ENCODE results near the gene LMBR1L.
"Not testable (repeated sequence)": the region's sequence is repeated elsewhere in the genome, so short reads cannot be mapped to it uniquely, and the experiment has no call there.

The LMBR1L gene, protein sequence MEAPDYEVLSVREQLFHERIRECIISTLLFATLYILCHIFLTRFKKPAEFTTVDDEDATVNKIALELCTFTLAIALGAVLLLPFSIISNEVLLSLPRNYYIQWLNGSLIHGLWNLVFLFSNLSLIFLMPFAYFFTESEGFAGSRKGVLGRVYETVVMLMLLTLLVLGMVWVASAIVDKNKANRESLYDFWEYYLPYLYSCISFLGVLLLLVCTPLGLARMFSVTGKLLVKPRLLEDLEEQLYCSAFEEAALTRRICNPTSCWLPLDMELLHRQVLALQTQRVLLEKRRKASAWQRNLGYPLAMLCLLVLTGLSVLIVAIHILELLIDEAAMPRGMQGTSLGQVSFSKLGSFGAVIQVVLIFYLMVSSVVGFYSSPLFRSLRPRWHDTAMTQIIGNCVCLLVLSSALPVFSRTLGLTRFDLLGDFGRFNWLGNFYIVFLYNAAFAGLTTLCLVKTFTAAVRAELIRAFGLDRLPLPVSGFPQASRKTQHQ

DNA sequence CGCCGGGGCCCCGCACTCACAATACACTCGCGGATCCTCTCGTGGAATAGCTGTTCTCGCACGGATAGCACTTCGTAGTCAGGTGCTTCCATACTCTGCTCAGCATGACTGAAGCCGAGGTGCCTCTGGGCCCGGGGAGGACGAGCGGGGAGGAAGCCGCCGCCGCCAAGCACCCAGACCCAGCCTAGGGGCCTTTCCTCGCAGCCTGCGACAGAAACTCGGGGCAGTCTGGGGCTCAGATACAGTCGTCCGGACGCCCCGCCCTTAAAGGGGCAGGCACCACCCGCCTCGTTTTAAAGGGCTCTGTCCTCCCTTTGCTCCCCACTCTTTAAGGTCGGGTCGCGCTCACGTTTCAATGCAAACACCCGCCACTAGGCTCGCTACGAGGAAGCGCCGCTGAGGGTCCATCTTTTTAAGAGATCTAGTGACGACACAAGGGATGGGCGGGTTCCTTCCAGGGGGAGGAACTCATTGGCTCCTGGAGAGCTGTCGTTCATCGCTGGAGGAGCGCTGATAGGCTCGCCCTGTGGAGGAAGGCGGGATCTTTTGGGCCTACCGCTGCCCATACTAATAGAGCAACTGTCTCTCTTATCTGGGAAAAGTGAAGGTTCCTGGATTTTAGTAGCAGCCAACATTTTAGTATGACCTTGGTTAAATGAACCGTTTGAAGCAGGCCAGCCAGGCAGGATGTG lies at the start of gene LMBR1L:
LMBR1L (minus strand) TSS at position 384 of the 692 bp plus-strand sequence; CDS start at position 92, 292 bp downstream.
- ATAC-seq, result peak; percentile 99
- DNase-seq, result peak; percentile 95

DNA sequence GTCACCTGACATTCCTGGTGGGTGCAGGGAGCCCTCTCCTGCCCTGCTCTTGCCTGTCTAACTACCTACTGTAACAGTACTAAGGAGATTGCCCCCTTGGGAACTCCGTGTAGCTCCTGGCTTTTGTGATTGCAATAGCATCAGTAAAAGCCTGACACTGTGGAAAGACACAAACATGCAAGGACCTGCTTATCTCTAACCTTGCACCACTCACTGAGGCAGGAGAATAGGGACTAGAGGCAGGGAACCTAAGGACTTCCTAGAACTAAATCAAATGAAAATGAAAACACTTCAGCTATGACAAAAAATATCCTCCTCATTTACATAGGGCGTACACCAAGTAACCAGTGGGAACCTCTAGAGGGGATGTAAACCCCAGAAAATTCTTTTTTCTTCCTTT lies 49.8 kb upstream of the LMBR1L start:
- DNase-seq, result no peak

DNA sequence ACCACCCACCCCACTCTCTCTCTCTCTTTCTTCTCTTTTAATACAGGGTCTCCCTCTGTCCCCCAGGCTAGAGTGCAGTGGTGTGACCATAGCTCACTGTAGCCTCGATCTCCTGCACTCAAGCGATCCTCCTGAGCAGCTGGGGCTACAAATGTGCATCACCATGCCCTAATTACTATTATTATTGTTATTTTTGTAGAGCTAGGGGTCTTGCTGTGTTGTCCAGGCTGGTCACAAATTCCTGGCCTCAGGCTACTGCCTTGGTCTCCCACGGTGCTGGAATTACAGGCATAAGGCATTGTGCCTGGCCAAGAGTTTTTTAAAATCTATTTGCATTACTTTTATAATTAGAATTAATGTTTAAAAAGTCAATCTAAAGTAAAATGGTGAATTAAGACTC lies 43.6 kb upstream of the LMBR1L start:
- DNase-seq, result no peak
- ATAC-seq, result no peak

More for the DNA sequence above, 49.8 kb upstream of the LMBR1L start:
- no peak for ATAC-seq

DNA sequence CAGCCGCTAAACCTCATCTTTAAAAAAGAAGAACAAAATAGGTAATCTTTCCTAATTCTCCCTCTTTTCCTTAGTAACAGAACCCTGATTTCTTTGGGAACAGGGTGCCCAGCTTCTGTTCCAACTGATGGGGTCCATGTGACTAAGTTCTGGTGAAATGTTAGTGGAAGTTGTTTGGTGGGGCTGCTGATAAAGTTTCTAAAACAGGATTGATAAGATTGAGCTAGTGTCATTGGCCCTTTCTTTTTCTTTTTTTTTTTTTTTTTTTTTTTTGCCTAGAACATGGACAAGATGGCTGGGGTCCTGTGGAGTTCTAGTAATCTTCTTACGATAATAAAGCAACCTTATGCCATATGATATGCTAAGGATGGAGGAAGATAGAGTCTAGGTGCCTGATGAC lies 36.7 kb upstream of the LMBR1L start:
- DNase-seq, result no peak
- ATAC-seq, result no peak

DNA sequence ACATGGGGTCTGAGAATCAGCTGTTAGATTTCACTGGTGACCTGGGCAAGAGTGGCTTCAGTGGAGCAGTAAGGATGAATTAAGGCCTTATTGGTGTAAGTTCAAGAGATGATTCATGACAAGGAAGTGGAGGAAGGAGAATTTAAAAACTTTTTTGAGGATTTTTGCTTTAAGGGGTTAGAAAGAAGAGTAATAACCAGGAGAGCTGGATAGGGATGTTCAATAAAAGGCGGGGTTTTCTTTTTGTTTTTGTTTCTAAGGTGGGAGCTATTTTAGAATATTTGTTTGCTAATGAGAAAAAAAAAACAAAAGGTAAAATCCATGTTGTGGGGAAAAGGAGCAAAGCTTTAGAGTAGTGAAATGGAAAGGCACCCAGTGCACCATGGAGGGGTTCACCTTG lies 35.8 kb upstream of the LMBR1L start:
- no peak for ATAC-seq
- no peak for DNase-seq

DNA sequence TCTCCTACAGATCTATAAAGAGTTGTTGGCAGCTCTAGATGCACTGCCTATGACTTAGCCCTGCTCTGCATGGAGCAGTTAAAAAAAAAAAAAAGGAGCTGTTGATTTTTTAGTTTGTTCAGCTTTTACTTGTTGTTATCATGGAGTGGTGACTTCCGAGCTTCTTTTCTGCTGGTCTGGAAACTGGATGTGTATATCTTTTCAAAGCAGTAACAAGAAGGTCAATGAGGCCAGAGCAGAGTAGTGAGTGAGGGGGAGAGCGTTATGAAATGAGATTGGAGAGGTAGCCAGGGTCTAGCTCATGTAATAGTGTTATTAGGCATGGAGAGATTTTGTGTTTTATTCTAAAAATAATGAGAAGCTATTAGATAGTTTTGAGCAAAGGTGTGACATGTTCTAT lies 33.7 kb upstream of the LMBR1L start:
- ATAC-seq (no peak), DNase-seq (no peak)

DNA sequence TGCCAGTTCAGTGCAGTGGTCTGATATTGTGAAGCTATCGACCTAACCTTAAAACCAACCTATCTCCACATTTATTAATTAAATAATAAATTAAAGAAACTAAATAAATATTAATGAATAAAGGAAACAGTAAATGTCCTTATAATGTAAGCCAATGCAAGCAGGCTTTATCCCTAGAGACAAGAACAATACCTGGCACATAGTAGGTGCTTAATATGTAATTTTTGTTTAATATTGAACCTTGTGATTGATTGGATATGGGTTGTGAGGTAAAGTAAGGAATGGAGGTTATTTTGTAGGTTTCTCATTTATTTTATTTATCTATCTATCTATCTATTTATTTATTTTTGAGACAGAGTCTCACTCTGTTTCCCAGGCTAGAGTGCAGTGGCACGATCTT lies 28.4 kb upstream of the LMBR1L start:
- no peak for DNase-seq
- no peak for ATAC-seq

DNA sequence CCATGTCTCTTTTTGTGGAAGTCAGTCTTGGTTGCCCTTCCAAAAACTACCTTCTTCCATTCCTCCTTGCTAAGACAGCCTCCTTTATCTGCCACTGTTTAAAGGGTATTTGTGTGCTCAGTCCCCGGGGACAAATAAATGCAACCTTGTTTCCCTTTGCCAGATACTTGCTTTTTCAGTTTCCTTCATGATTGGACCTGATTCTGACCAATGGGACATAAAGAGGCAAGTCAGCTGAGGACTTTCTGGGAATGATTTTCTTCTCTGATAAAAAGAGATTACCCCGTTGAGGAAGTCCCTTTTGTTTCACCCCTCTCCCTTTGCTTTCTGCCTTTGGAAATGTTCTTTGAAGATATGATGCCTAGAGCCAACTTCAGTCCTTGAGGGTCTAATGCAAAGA lies 27.9 kb upstream of the LMBR1L start:
- DNase-seq, result no peak
- no peak for ATAC-seq

DNA sequence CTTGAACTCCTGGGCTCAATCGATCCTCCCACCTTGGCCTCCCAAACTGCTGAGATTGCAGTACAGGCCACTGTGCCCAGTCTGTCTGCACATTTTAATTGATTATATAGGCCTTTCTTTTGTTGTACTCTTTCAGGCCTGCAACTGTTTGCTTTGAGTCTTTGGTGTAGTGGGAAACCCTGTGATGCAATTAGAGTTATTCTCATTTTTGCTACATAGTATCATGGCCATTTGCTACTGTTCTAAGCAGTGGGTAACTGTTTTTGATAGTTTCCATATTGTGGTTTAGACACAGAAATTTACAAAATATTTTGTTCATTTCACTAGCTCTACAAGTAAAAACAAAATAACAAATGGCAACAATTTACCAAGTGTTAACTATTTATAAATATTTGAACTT lies 26.8 kb upstream of the LMBR1L start:
- no peak for DNase-seq
- no peak for ATAC-seq

DNA sequence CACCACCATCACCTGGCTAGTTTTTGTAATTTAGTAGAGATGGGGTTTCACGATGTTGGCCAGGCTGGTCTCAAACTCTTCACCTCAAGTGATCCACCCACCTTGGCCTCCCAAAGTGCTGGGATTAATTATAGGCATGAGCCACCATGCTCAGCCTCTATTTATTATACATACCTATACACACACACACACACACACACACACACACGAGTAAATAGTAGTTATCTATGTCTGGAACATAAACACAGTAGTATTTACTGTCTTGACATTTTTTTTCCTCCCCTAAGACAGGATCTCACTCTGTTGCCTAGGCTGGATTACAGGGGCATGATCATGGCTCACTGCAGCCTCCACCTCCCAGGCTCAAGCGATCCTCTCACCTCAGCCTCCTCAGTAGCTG lies 26.4 kb upstream of the LMBR1L start:
- not testable (repeated sequence) for DNase-seq, ATAC-seq

DNA sequence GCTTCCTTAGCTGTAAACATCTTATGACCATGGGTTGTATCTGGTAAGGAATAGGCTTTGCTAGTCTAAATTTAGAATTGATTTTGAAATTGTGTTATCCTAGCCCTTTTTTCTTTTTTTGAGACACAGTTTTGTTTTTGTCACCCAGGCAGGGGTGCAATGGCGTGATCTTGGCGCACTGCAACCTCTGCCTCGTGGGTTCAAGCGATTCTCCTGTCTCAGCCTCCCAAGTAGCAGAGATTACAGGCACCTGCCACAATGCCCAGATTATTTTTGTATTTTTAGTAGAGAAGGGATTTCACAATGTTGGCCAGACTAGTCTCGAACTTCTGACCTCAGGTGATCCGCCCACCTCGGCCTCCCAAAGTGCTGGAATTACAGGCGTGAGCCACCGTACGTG lies 22.9 kb upstream of the LMBR1L start:
- ATAC-seq, result no peak
- no peak for DNase-seq

DNA sequence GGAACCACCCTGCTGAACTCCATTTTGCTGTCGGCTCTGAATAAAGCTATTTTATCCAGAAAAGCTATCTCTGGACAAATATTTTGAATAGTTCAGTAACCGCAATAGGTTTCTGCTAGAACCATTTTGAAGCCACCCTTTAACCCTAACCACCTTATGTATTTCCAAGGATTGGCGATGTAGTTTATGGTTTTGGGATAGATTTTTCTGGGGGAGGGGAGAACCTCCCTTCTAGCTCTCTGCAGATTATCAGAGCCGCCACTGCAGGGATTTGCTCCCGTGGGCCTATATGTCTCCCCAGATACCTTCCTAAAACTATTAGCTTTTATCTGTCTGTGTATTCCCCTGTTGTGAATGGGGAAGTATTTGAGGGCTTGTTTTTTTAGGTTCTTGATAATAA lies 22.4 kb upstream of the LMBR1L start:
- DNase-seq, result no peak

DNA sequence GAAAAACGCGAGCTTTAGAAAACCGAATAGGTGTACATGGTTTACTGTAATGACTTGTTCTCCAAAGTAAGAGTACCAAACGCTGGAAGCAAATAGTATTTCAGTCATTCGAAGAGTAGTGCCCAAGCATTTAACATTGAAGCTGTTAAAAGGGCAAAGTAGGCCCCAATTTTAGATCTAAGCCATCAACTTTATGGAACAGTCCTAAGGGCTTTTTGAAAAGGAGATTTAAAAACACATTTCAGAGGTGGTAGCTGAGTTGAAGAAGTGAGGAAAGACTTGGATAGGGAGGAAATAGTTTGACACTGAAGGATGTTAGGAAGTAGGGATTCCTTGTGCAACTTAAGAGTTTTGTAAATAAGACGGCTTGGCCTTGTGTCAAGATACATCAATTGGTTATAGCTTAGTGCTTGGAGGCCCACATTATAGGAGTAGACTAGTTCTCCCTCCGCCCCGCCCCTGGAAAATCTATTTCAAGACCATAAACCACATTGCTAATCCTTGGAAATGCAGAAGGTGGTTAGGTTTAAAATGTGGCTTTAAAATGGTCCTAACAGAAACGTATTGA lies 21.3 kb upstream of the LMBR1L start:
- peak; percentile 11 for DNase-seq
- ATAC-seq, result no peak

More for the DNA sequence above, 22.4 kb upstream of the LMBR1L start:
- no peak for ATAC-seq

DNA sequence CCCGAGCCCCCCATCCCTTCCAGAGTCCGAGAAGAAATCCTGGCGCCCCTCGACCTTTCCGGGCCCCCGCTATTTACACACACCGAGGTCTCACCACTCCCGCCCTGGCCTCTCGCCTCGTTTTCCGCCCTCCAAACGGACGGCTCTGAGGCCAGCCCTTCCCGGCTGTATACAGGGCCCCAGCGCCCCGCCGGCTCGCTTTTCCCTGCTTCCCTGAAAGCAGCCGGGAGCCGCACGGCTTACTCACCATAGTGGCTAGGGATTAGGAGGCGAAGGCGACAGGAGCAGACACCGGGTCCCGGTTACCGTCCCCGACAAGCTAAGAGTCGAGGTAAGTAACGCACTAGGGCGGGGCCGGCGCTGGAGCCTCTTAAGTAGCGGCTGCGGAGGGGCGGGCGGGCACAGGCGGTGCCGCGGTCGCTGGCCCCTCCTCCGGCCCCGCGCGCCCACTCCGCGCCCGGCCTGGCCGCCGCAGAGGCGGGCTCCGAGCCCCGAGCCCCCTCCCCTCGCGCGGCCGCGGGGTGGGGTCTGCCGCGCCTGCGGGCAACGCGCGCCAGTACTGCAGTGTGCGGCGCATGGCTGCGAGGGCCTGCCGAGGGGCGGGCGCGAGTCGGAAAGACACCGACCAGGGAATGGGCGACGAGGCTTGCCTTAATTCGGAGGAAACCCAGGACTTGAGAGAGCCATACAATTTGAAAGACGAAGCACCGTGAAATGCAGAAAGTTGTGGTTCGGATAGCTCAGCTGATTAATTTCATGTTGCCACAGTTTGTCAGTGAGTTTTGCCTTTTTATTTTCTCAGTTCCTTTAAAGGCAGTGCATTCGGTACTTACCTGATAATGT lies 20.6 kb upstream of the LMBR1L start, which contains the start of gene TUBA1B:
TUBA1B (minus strand) TSS at position 345 of the 843 bp plus-strand sequence; CDS start at position 250, 95 bp downstream.
- peak; percentile 82 for ATAC-seq

DNA sequence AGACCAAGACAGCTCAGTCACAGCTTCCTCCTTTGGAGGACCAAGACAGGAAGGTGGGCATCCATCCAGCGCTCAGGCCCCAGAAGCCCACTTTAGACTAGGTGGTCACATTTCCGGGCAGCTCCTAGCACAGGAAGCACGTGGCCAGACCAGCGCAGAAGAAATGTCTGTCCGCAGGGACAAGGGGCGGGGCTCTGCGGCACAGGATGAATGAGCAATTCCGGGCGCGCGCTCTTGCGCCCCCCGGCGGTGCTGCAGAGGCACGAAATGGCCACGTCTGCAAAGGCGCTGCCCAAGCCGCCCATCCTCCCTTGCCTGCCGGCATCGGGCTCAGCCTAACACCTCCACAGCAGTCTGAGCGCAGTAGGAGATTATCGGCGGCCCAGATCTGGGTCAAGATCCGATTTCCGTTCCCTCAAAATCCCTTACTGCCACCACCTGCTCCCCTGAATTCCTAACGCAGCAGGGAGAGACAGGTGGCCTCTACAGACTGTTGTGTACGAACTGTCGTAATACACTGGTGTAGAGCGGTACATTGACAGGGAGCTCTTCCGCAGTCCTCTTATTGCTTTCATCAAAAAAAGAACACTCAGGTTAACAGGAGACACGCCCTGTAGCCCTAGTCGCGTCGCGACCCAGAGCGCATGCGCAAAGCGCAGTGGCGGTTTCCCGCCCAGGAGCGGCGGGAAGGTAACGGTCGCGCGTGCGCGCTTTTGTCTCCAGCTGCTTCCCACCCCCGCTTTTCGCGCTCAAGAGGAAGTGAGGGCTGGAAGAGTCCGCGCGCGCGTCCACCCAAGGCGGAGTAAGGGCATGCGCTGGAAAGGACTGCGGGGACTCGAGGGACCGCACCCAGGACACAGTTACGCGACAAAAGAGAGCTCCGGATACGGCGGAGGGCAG lies 19.8 kb upstream of the LMBR1L start:
- ATAC-seq, result peak; percentile 67
- peak; percentile 95 for DNase-seq

More for the DNA sequence above, 20.6 kb upstream of the LMBR1L start, which contains the start of gene TUBA1B:
- DNase-seq, result peak; percentile 94

DNA sequence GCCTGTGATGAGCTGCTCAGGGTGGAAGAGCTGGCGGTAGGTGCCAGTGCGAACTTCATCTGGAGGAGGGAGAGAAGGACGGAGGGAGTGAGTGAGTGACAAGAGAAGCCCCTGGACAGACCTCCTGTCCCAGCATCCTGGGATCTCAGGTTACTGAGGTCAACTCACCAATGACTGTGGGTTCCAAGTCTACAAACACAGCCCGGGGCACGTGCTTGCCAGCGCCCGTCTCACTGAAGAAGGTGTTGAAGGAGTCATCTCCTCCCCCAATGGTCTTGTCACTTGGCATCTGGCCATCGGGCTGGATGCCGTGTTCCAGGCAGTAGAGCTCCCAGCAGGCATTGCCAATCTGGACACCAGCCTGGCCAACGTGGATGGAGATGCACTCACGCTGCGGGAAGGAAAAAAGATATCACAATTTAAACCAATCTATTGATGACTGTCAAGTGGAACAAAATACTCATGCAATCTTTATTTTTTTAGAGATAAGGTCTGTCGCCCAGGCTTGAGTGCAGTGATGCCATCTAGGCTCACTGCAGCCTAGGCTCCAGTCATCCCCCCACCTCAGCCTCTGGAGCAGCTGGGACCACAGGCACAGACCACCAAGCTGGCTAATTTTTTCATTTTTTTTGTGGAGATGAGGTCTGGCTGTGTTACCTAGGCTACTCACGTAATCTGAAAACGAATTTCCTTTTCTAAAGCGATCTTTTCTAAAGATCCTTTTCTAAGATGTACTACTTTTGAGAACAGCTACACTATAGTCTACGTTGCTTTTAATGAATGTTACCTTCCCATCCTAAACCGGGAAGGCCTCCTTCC lies 18.9 kb upstream of the LMBR1L start:
- ATAC-seq, result no peak
- peak; percentile 13 for DNase-seq

DNA sequence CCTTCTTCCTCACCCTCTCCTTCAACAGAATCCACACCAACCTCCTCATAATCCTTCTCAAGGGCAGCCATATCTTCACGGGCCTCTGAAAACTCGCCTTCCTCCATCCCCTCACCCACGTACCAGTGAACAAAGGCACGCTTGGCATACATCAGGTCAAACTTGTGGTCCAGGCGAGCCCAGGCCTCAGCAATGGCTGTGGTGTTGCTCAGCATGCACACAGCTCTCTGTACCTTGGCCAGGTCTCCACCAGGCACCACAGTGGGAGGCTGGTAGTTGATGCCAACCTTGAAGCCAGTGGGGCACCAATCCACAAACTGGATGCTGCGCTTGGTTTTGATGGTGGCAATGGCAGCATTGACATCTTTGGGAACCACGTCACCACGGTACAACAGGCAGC lies 17.3 kb upstream of the LMBR1L start:
- not testable (repeated sequence) for ATAC-seq, DNase-seq

DNA sequence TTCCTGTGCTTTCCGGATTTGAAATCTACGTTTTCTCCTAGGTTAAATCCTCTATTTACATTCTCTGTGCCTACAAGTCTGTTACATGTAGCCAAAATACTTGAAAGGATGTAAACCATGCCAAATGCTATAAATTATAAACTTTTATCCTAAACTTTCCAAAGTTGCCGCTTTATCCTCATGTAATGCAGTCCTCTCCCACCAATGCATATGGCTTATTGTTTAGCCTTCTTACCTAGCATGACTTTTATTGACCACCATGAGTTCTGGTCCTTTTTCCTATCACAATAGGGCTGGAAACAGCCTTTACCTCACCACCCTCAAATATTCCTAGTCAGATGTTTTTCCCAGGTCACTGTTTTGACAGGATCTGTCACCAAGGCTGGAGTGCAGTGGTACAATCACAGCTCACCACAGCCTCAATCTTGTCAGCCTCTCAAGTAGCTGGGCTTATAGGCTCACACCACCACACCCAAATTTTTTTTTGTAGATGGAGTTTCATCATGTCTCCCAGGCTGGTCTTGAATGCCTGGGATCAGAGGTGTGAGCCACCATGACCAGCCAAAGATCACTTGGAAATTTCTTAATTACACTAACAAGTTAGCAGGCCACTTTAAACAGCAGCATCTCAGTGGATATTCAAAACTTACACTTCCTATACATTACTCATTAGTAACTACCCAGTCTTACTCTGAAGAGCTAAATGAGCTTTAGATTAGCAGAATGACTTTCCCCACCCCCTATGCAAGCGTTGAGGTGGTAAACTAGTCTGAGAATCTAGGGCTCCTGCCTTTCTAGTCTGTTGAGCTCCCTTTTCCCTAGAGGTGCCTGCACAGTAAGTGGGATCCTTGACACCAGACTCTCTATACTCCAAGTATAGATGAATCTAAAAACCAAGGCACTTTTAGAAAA lies 16.5 kb upstream of the LMBR1L start:
- ATAC-seq, result no peak

More for the DNA sequence above, 16.5 kb upstream of the LMBR1L start:
- DNase-seq, result peak; percentile 17

Measured in stimulated activated naive CD8-positive, alpha-beta T cell treated with anti-CD3 and anti-CD28 coated beads, Interleukin-15, Interleukin-2, amounts not matched to agents 100 U/mL and 50 U/mL, for 24 hours (primary cell).